Retinal pigment epithelial cell (primary cell): Measurements from ENCODE around the gene VAV3.

Experiments
- DNase-seq: peaks from one replicate; pipeline ENCODE4 v3.0.0-alpha.2; 2010; ENCODE audit warnings: low read depth
- H3K4me3 ChIP-seq: 2 replicates; pipeline ENCODE4 v1.5.1; 2011; ENCODE audit warnings: mild to moderate bottlenecking, low read length, control low read depth, moderate library complexity
- TF ChIP-seq, protein P1 (sequence below): conservative IDR thresholded peaks from 2 replicates; pipeline ENCODE4 v1.5.1; 2011; ENCODE audit warnings: low read depth, low read length, control low read depth, inconsistent platforms

The VAV3 gene

DNA sequence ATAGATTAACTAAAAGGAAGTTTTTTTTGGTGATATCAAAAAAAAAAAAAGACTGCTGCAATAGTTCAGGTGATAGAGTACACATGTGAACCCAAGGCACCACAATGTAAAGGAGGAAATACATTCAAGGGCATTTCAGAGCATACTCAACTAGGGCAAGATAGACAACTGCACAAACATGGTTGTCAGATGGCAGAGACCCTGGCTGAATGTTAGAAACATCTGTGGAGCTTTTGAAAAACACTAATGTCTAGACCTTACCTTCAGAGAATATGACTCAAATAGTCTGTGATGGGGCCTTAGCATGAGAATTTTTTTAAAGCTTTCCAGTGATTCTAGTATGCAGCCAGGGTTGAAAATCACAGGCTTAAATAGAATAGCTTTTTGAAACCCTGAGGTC lies 173.6 kb downstream of the VAV3 start:
- no peak overlapping the region for H3K4me3 ChIP-seq
- DNase-seq, result no peak
- TF ChIP-seq, protein P1, sequence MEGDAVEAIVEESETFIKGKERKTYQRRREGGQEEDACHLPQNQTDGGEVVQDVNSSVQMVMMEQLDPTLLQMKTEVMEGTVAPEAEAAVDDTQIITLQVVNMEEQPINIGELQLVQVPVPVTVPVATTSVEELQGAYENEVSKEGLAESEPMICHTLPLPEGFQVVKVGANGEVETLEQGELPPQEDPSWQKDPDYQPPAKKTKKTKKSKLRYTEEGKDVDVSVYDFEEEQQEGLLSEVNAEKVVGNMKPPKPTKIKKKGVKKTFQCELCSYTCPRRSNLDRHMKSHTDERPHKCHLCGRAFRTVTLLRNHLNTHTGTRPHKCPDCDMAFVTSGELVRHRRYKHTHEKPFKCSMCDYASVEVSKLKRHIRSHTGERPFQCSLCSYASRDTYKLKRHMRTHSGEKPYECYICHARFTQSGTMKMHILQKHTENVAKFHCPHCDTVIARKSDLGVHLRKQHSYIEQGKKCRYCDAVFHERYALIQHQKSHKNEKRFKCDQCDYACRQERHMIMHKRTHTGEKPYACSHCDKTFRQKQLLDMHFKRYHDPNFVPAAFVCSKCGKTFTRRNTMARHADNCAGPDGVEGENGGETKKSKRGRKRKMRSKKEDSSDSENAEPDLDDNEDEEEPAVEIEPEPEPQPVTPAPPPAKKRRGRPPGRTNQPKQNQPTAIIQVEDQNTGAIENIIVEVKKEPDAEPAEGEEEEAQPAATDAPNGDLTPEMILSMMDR, result no peak

DNA sequence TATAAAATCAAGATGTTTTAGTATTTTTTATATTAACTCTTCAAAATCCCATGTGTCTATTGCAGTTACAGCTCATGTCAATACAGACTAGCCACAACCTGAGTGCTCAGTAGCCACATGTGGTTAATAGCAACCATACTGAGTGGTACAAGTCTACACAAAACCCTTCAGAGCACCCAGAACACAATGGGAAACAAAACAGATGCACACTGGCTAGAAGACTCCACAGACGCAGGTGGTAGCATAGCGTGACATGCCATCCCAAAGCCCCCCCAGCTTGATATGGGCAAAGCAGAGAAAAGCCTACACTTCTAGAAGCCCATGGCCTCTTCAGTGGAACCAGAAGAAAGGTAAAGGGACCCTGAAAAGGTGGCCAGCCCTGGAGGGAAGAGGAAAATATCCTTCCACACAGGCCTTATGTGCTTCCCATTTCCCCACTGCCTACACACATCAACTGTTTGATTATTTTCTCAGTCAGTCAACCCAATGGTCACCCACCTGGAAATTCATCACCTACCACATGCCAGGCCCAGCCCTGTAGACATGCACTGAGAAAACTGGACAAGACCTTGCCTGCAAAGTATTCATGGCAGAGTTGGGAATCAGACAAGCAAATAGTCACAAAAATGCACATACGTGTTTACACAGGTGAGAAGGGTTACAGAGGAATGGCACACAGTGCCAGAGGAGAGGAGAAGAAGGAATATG lies 175.0 kb downstream of the VAV3 start:
- H3K4me3 ChIP-seq, result no peak overlapping the region
- TF ChIP-seq, protein P1, result no peak
- DNase-seq, result no peak

DNA sequence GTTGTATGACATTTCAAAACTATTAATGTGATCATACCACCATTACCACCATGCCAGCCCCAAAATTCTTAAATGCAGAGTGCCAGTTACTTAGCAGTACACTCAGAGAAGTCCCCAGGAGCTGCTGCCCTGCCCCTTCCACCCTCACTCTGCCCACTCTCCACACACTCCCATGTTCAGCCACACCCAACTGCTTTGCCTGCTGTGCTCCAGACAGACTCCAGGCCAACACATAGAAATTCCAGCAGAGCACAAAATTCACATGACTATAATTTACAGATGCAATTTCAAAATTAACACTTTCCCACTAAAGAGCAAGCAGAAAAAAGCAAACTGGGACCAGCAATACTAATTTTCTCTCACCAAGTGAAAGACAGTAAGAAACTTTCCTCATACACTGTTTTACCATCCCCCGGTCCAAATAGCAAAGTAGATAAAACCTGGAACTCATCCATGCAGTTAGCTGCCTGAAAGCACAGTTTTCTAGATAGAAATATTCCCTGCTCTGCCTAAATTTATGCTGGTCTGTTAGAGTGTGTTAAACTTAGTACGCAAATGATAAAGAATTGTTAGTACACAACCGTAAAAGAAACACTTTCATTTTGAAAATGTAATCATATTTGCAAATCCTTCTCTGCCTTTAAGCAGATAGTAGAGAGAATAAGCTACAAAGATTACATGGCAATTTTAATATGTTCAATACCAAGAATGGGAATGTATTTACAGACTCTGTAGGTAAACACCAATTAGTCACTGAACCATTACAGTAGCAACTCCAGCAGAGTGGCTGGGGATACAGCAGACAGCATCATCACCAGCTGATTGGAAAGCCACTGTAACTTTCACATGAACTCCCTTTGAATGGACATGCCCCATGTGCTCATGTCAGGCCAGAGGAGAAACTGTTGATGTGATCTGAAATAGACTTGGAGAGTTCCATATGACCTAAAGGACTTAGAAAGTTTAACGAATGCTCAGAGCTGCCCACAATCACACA lies 176.5 kb downstream of the VAV3 start:
- DNase-seq, result no peak
- TF ChIP-seq, protein P1, result no peak
- H3K4me3 ChIP-seq, result no peak overlapping the region

DNA sequence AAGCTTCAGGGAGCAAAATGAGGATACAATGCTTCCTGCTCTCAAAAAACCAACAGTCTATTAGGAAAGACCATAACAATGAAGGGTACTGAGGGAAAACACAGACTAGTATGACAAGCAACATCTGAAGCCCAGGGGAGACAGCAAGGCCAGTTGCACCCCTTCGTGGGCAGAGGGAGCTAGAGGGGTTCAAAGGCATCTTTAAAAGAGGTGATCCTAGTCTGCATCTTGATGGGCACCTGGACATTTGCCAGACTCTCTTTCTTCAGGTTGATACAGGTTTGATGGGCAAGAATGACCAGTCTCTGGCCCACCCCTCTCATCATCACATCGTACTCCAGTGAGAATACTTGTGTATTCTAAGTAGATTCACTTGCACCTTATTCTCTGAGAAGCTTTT lies 177.7 kb downstream of the VAV3 start:
- TF ChIP-seq, protein P1, result no peak
- H3K4me3 ChIP-seq, result no peak overlapping the region
- no peak for DNase-seq

DNA sequence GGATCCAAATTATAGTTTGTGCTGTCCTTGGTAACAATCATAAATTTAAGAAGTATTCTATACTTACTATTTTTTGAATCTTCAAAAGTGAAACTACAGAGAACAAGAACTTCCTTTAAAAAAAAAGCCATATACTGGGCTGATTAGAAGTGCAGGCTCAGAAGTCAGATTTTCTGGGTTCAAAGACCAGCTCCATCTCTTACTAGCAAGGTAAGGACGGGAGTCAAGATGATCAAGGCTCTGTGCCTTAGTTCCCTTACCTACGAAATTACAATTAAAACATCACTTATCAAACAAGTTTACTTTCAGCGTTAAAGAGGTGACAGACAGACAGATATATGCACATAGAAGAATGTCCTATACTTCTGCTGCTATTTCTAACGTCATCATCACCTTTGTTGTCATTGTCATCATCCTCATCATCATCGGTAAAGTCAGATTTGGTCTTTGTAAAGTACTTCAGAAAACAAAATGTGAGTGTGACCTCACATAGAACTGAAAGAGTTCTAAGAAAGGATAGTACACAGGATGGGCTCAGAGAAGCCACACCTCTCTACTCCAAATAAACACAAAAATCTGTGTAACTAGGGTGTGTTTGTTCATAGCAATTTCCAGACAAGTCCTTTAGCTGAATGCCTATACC lies 178.7 kb downstream of the VAV3 start:
- no peak overlapping the region for H3K4me3 ChIP-seq
- DNase-seq, result no peak
- TF ChIP-seq, protein P1, result no peak

DNA sequence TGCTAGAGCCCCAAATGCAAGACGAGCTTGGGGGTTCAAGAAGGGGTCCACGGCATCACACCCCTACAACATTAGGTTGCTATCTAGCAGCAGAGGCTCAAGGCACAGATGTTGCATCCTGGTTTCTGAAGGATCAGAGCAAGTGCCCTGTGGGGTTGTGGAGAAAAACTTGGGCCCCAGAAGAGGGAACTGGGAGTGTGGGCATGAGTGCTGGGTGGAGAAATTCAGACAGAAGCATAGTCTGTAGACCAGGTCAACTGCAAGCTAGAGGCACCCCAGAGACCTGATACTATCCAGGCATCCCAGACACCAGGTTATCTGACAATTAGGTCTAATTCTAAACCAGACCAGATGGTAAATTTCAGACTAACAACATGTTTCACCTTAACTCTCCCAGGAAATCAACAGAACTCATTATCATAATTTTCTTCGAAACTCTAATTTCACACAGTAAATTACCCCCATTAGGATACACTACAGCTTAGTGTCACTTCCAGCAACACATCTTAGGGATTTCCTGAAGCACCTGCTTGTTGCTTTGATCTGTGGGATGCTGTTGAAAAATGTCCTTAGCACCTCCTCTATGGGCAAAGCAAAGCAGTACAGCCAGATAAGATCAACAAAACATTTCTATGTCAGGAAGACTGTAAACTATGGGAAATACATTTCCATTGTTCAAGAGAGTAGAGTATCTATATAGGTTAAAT lies 179.3 kb downstream of the VAV3 start:
- TF ChIP-seq, protein P1, result no peak
- DNase-seq, result no peak
- no peak overlapping the region for H3K4me3 ChIP-seq
